ENCODE data around the gene BCAS1. TPM values are rescaled to one million over a fixed set of nuclear protein-coding genes. Genes with fewer than 3 reads are reported as not detected.

Gene BCAS1
- total RNA-seq, 2 donors from 2014 or later = not detected

GRCh38 chr20:53894707-53895384 is 175.5 kb downstream of the BCAS1 start:
- ATAC-seq (no peak), DNase-seq (no peak)
- intact Hi-C loops (cut with DNase I) = loop anchor here in 1 of 2 donors (10.0 kb wide), 1 partner anchor 60 kb away; no protein-coding TSS in a partner anchor

Small RNA genes lying within 50 kb of the gene (microRNA-seq; reads per million reads assigned to microRNA genes)
- gene MIR4756 = 0 reads per million in 2 donors

Other genes starting within 250 kb of the BCAS1 start
- gene CYP24A1, start 103.4 kb upstream of the BCAS1 start, total RNA-seq = not detected
- gene PFDN4, start 137.5 kb upstream of the BCAS1 start, total RNA-seq = 10 to 100 TPM; 22.1 to 22.2 TPM

All from left cardiac atrium (tissue), 4 donors.